Measurements from ENCODE around the gene ZFPM1. TPM values are rescaled to one million over a fixed set of nuclear protein-coding genes. Genes with fewer than 3 reads are reported as not detected.

Gene ZFPM1
- total RNA-seq, 1 experiment from 2014 or later, result 5.0 TPM

- Mint-ChIP-seq H3K4me3 (ENCODE audit: unreplicated experiment) (no peak overlapping the region), H3K4me1 (ENCODE audit: insufficient read depth, unreplicated experiment) (no peaks in the 10 kb centered on the region), H3K27me3 (ENCODE audit: insufficient read depth, unreplicated experiment) (peaks cover 11% of the 10 kb centered on the region), H3K9me3 (ENCODE audit: unreplicated experiment) (no peaks in the 10 kb centered on the region), H3K36me3 (ENCODE audit: insufficient read depth, unreplicated experiment) (no peaks in the 10 kb centered on the region), H3K27ac (ENCODE audit: low read depth, unreplicated experiment) (peak overlapping the region; percentile 31)
- ChIA-PET CTCF (interaction anchor here (0.6 to 0.8 kb wide), 5 partner anchors 105 to 828 kb away, joined by 3 read pairs; no protein-coding TSS in a partner anchor), POLR2A (no interaction called here)
- DNase-seq (ENCODE audit: unreplicated experiment), result no peak
- no TSS peak for BruUV-seq (replicated peaks)
- intact Hi-C loops (cut with micrococcal nuclease), result no loop called here
- no peak for TF ChIP-seq CTCF (IDR thresholded peaks at IDR 0.05; ENCODE audit: unreplicated experiment)
Observed at GRCh38 chr16:88440686-88441405, 12.2 kb upstream of the ZFPM1 start.

GRCh38 chr16:88441460-88441859, 11.6 kb upstream of the ZFPM1 start:
- CTCF ChIA-PET, result interaction anchor here (0.6 to 0.8 kb wide), 5 partner anchors 105 to 828 kb away, joined by 3 read pairs; no protein-coding TSS in a partner anchor
- Mint-ChIP-seq H3K36me3 (ENCODE audit: insufficient read depth, unreplicated experiment) (no peaks in the 10 kb centered on the region), H3K4me1 (ENCODE audit: insufficient read depth, unreplicated experiment) (no peaks in the 10 kb centered on the region), H3K9me3 (ENCODE audit: unreplicated experiment) (no peaks in the 10 kb centered on the region), H3K27me3 (ENCODE audit: insufficient read depth, unreplicated experiment) (peaks cover 11% of the 10 kb centered on the region), H3K27ac (ENCODE audit: low read depth, unreplicated experiment) (no peak overlapping the region), H3K4me3 (ENCODE audit: unreplicated experiment) (no peak overlapping the region)
- POLR2A ChIA-PET, result no interaction called here
- no TSS peak for BruUV-seq (replicated peaks)
- no peak for TF ChIP-seq CTCF (IDR thresholded peaks at IDR 0.05; ENCODE audit: unreplicated experiment)
- intact Hi-C loops (cut with micrococcal nuclease), result no loop called here
- DNase-seq (ENCODE audit: unreplicated experiment), result no peak

GRCh38 chr16:88442383-88442726, 10.7 kb upstream of the ZFPM1 start:
- Mint-ChIP-seq H3K36me3 (ENCODE audit: insufficient read depth, unreplicated experiment) (no peaks in the 10 kb centered on the region), H3K4me3 (ENCODE audit: unreplicated experiment) (no peak overlapping the region), H3K4me1 (ENCODE audit: insufficient read depth, unreplicated experiment) (no peaks in the 10 kb centered on the region), H3K27me3 (ENCODE audit: insufficient read depth, unreplicated experiment) (peaks cover 13% of the 10 kb centered on the region), H3K27ac (ENCODE audit: low read depth, unreplicated experiment) (no peak overlapping the region), H3K9me3 (ENCODE audit: unreplicated experiment) (no peaks in the 10 kb centered on the region)
- no peak for TF ChIP-seq CTCF (IDR thresholded peaks at IDR 0.05; ENCODE audit: unreplicated experiment)
- intact Hi-C loops (cut with micrococcal nuclease), result no loop called here
- ChIA-PET CTCF (no interaction called here), POLR2A (no interaction called here)
- BruUV-seq (replicated peaks), result no TSS peak
- no peak for DNase-seq (ENCODE audit: unreplicated experiment)

- DNase-seq (ENCODE audit: unreplicated experiment), result peak; percentile 76
- Mint-ChIP-seq H3K36me3 (ENCODE audit: insufficient read depth, unreplicated experiment) (no peaks in the 10 kb centered on the region), H3K4me1 (ENCODE audit: insufficient read depth, unreplicated experiment) (no peaks in the 10 kb centered on the region), H3K9me3 (ENCODE audit: unreplicated experiment) (no peaks in the 10 kb centered on the region), H3K4me3 (ENCODE audit: unreplicated experiment) (no peak overlapping the region), H3K27me3 (ENCODE audit: insufficient read depth, unreplicated experiment) (peaks cover 19% of the 10 kb centered on the region), H3K27ac (ENCODE audit: low read depth, unreplicated experiment) (no peak overlapping the region)
- intact Hi-C loops (cut with micrococcal nuclease), result loop anchor here (1.0 kb wide), 2 partner anchors 84 to 119 kb away; no protein-coding TSS in a partner anchor
- peak; percentile 94 for TF ChIP-seq CTCF (IDR thresholded peaks at IDR 0.05; ENCODE audit: unreplicated experiment)
- no TSS peak for BruUV-seq (replicated peaks)
- ChIA-PET POLR2A (no interaction called here), CTCF (interaction anchor here (0.6 to 1.2 kb wide), 10 partner anchors 22 to 720 kb away, joined by 3 to 5 read pairs (median 3); no protein-coding TSS in a partner anchor)
Observed at GRCh38 chr16:88442727-88443576, 10.1 kb upstream of the ZFPM1 start.
